GM12872 (cell line): Measurements from ENCODE around the gene PALLD.

ENCODE experiments used
- TF ChIP-seq, protein P1 (sequence below): IDR thresholded peaks from 3 replicates; pipeline ENCODE4 v1.5.1; 2011; ENCODE audit warnings: low read depth, mild to moderate bottlenecking, low read length, moderate library complexity; ENCODE audit not compliant: insufficient read depth

The PALLD gene

DNA sequence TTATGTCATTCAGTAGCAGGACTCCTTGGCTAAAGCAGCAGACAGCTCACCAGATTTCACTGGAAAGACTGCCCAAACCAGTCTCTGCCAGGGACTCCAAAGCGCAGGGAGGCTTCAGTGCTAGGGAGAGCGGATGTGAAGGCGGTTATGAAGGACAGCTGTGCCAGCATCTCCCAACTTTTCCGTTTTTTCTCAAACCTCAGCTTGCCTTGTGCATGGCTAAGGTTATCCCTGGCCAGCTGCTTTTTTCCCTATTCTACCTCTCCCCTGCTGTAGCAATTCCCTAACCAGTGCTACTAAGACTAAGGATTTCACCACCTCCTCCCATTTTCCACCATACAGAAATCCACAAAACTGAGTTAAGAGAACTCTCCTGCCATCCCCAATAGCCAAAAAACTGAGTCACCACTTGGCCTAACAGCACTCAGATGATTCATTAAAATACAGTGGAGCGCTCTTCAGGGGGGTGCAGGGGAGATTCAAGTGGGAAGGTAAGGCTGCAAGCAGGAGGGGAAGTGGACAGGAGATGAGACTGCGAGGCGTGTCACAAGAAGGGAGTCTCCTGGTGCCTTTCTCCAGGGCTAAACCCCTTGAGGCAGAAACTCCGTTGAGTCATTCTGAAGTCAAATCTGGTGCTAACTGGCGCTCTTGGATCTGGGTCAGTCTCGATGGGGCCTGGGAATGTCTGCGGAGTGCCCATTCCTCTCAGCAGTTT lies 90.7 kb downstream of the PALLD start:
- TF ChIP-seq, protein P1, sequence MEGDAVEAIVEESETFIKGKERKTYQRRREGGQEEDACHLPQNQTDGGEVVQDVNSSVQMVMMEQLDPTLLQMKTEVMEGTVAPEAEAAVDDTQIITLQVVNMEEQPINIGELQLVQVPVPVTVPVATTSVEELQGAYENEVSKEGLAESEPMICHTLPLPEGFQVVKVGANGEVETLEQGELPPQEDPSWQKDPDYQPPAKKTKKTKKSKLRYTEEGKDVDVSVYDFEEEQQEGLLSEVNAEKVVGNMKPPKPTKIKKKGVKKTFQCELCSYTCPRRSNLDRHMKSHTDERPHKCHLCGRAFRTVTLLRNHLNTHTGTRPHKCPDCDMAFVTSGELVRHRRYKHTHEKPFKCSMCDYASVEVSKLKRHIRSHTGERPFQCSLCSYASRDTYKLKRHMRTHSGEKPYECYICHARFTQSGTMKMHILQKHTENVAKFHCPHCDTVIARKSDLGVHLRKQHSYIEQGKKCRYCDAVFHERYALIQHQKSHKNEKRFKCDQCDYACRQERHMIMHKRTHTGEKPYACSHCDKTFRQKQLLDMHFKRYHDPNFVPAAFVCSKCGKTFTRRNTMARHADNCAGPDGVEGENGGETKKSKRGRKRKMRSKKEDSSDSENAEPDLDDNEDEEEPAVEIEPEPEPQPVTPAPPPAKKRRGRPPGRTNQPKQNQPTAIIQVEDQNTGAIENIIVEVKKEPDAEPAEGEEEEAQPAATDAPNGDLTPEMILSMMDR = no peak

DNA sequence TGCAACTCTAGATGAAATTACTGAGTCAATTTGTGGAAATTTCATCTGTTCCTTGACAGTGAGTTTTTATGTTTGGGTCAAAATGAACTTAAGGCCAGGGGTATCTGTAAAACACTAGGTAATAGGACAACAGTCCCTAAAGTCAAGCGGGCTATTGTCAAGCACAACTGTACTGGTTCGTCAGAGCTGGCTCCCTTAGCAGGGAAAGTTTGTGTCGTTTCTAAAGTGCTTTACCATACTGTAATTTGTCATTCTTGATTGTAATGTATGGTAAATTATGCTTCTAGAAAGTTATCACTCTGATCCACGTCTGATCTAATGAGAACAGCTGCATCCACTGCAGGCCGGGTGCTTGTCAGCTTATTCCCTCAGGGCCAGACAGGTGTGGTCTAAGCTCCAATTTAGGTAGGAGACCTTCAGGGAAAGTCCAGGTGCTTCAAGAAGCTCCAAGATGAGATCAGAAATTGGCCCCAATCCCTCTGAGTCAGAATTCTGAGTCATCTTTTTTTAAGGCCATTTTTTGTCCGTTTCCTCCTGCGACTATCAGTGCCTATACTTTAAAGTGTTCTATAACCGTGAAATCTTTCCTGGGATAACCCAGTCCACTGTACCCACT lies 92.2 kb downstream of the PALLD start:
- TF ChIP-seq, protein P1 = no peak

DNA sequence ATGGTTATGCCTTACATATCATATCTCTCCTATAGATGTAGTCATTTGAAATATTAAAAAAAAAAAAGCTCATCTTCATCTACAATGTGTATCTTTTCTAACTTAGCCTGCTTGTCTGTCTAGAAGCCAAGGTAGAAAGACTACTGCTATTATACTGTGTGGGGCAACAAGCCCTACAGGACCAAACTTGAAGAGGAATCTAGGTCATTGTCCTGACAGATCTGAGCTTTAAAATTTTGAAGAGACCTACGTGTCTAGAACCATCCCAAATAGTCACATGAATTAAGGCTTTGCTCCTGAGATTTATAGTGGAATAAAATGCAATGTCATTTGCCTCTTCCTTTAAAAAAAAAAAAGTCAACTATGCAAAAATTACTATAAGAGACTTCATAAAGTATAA lies 95.8 kb downstream of the PALLD start:
- TF ChIP-seq, protein P1 = no peak

DNA sequence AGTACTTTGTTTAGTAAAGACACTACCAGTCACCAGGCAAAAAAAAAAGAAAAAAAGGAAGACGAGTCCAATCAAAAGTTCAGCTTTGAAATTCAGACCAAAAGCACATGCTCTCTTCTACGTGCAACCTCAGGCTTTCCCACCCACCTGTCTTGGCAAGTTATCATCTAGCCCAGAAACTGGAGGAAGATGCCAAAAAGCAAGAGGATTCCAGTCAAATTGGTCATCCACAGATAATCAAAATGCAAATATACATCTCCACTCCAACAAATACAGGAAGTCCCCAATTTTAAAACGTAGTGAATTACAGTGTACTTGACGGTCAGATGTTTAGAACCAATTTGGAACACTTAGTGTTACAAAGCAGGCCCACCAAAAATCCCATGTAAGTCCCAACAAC lies 96.5 kb downstream of the PALLD start:
- TF ChIP-seq, protein P1 = no peak

DNA sequence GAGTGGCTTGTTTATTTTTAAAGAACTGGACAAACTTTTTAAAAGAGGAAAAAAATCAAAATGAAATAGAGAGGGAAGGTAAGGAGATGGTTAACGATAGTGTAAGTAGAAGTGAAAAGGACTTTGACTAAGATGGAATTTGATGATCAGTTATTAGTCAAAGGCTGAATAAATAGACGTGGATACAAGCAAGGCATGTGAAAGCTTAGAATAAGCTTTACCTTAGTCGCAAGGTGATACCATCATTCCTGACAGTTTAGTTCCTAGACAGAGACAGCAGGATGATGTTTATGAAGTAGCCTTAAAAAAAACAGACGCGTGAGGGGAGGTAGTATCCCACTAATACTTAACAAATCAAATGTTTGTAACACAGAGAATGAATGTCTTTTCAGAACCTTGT lies 97.3 kb downstream of the PALLD start:
- TF ChIP-seq, protein P1 = no peak

DNA sequence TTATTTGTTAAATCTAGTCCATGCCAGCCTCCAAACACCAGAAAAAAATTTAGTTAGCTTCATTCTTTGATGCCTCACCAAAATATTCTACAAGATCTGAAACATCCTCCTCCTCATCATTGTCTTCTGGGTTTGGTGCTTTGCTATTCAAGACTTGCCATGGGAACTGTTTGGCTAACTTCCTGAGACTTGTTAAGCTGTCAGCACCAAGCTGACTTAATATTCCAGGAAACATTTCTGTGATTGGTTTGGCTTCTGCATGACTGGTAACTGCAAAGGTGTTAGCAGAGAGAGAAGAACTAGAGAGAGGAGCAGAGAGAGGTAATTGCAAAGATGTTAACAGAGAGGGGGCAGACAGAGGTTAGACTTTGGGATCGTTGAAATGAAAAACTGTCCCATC lies 101.3 kb downstream of the PALLD start:
- TF ChIP-seq, protein P1 = no peak

DNA sequence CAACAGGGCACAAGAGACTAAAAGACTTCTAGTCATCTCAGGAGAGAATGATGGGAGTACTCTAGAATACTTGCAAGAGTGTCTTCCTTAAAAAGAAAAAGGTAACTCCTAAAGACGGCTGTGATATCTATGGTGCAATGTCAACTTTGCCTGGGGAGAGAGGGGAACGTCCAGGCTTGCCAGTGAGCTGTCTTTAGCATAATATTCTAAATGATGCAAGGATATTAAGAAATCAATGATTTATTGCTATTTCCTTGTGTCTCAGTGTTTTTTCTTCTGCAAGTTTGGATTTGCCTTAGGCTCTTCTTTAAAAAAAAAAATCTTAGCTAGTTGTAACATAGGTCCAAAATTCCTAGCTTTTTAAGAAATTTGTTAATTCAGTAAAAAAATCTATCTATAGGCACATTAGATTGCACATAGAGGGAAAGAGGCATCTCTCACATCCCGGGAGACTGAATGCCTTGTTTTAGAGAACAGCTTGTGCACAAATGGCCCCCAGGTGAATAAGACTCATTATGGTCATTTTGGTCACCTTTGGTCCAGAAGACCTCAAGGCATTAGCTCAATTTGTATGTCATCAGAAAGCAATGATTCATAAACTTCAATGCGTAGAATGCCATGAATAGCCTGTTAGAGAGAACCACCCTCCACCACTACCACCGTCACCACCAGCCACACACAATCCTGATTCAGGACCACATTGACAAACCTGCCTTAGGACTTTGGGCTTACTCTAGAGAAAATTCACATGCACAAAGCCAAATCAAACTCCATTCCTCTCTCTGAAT lies 104.1 kb downstream of the PALLD start:
- TF ChIP-seq, protein P1 = no peak
